Liver (tissue), 9 donors: ENCODE data around the gene SUCNR1. TPM values are rescaled to one million over a fixed set of nuclear protein-coding genes. Genes with fewer than 3 reads are reported as not detected.

Source experiments
- DNase-seq: peaks from one replicate; pipeline ENCODE4 v3.0.0-alpha.2; 2017; ENCODE audit warnings: low spot score
- H3K27ac ChIP-seq, 2 donors: one replicate each; pipeline ENCODE4 v1.7.0; 2013; ENCODE audit warnings: inconsistent platforms in 2 of 2, low read length in 2 of 2, control low read depth in 1 of 2, low read depth in 1 of 2, mild to moderate bottlenecking in 1 of 2
- H3K27me3 ChIP-seq, 4 donors: one replicate each; pipeline versions ENCODE4 v1.6.1 to v1.7.0; 2013; ENCODE audit warnings: low read length in 3 of 4, inconsistent platforms in 1 of 4, mild to moderate bottlenecking in 1 of 4, moderate library complexity in 1 of 4; ENCODE audit not compliant: control insufficient read depth in 4 of 4, insufficient read depth in 4 of 4
- H3K36me3 ChIP-seq, 4 donors: one replicate each; pipeline versions ENCODE4 v1.6.1 to v1.7.0; 2013; ENCODE audit warnings: low read length in 3 of 4, mild to moderate bottlenecking in 3 of 4, low read depth in 1 of 4, moderate library complexity in 1 of 4; ENCODE audit not compliant: control insufficient read depth in 4 of 4, insufficient read depth in 3 of 4
- H3K4me1 ChIP-seq, 4 donors: one replicate each; pipeline versions ENCODE4 v1.6.1 to v1.7.0; 2013; ENCODE audit warnings: low read length in 3 of 4, mild to moderate bottlenecking in 3 of 4, moderate library complexity in 1 of 4; ENCODE audit not compliant: control insufficient read depth in 4 of 4, insufficient read depth in 4 of 4
- H3K4me3 ChIP-seq, 3 donors: one replicate each; pipeline versions ENCODE4 v1.6.1 to v1.7.0; 2013; ENCODE audit warnings: low read length in 3 of 3, control low read depth in 1 of 3, low read depth in 1 of 3, mild to moderate bottlenecking in 1 of 3
- H3K9ac ChIP-seq, 2 donors: one replicate each; pipeline ENCODE4 v1.7.0; 2013; ENCODE audit warnings: low read length in 2 of 2, mild to moderate bottlenecking in 2 of 2, moderate library complexity in 2 of 2, control low read depth in 1 of 2, low read depth in 1 of 2
- H3K9me3 ChIP-seq, 4 donors: one replicate each; pipeline versions ENCODE4 v1.6.1 to v1.7.0; 2013; ENCODE audit warnings: low read length in 3 of 4; ENCODE audit not compliant: control insufficient read depth in 4 of 4
- ATF3 ChIP-seq: IDR thresholded peaks from 2 replicates; pipeline ENCODE4 v1.6.1; 2016; ENCODE audit warnings: antibody characterized with exemption
- EGR1 ChIP-seq, 2 donors: IDR thresholded peaks; 2 replicates each; pipeline ENCODE4 v1.6.1; 2016 to 2018; ENCODE audit warnings: antibody characterized with exemption in 2 of 2, low read depth in 2 of 2
- FOXA1 ChIP-seq: IDR thresholded peaks from 2 replicates; pipeline ENCODE4 v1.6.1; 2016; ENCODE audit warnings: antibody characterized with exemption
- FOXA2 ChIP-seq: IDR thresholded peaks from 2 replicates; pipeline ENCODE4 v1.6.1; 2016; ENCODE audit warnings: antibody characterized with exemption
- GABPA ChIP-seq, 2 donors: IDR thresholded peaks in 1 of 2; conservative IDR thresholded peaks in 1 of 2; 2 replicates each; pipeline ENCODE4 v1.6.1; 2016; ENCODE audit warnings: antibody characterized with exemption in 2 of 2, mild to moderate bottlenecking in 1 of 2, moderate library complexity in 1 of 2
- HNF4A ChIP-seq, 2 donors: conservative IDR thresholded peaks; 2 replicates each; pipeline ENCODE4 v1.6.1; 2016; ENCODE audit warnings: antibody characterized with exemption in 2 of 2, mild to moderate bottlenecking in 2 of 2
- HNF4G ChIP-seq: IDR thresholded peaks from 2 replicates; pipeline ENCODE4 v1.6.1; 2016; ENCODE audit warnings: antibody characterized with exemption
- JUND ChIP-seq, 2 donors: IDR thresholded peaks; 2 replicates each; pipeline ENCODE4 v1.6.1; 2016; ENCODE audit warnings: antibody characterized with exemption in 2 of 2
- MAX ChIP-seq: IDR thresholded peaks from 2 replicates; pipeline ENCODE4 v1.6.1; 2016; ENCODE audit warnings: antibody characterized with exemption
- NR2F2 ChIP-seq: IDR thresholded peaks from 2 replicates; pipeline ENCODE4 v1.6.1; 2016; ENCODE audit warnings: antibody characterized with exemption
- RXRA ChIP-seq, 2 donors: IDR thresholded peaks; 2 replicates each; pipeline ENCODE4 v1.6.1; 2017 to 2018; ENCODE audit warnings: antibody characterized with exemption in 2 of 2, mild to moderate bottlenecking in 1 of 2
- SP1 ChIP-seq: IDR thresholded peaks from 2 replicates; pipeline ENCODE4 v1.6.1; 2018; ENCODE audit warnings: antibody characterized with exemption, mild to moderate bottlenecking
- TAF1 ChIP-seq: conservative IDR thresholded peaks from 2 replicates; pipeline ENCODE4 v1.6.1; 2016; ENCODE audit warnings: antibody characterized with exemption, mild to moderate bottlenecking
- YY1 ChIP-seq: IDR thresholded peaks from 2 replicates; pipeline ENCODE4 v1.6.1; 2016; ENCODE audit warnings: antibody characterized with exemption, mild to moderate bottlenecking
- ZBTB33 ChIP-seq: IDR thresholded peaks from 2 replicates; pipeline ENCODE4 v1.6.1; 2016; ENCODE audit warnings: antibody characterized with exemption
- WGBS: extraction: QIAGEN DNeasy Blood & Tissue Kit; methylation state at CpG from one replicate; pipeline ENCODE4 v1.1.7; 2013; 5-methylcytosine and 5-hydroxymethylcytosine counted together
- polyA plus RNA-seq, 2 donors: library from polyadenylated mRNA; stranded (reverse) in 1 of 2; unstranded in 1 of 2; fragments of 200-250 nt in 1 of 2; fragments of >200 nt in 1 of 2; fragmentation: Nextera tagmentation in 1 of 2; extraction: Ambion mirVana in 1 of 2; gene quantifications; one replicate each; pipeline versions ENCODE4 v1.2.1 to v1.2.3, GENCODE V29; 2013 to 2015
- total RNA-seq, 2 donors: library from RNA; depleted of rRNA; stranded (reverse); fragments of >200 nt; gene quantifications; one replicate each; pipeline ENCODE4 v1.2.3, GENCODE V29; 2014
- donor health status: healthy.
- donor health status: healthy.
- donor health status: healthy.
- donor health status: healthy.
- donor health status: healthy.

Gene SUCNR1
- total and polyA plus RNA-seq, 4 donors: 1.3 to 7.1 (median 3.5) TPM

DNA sequence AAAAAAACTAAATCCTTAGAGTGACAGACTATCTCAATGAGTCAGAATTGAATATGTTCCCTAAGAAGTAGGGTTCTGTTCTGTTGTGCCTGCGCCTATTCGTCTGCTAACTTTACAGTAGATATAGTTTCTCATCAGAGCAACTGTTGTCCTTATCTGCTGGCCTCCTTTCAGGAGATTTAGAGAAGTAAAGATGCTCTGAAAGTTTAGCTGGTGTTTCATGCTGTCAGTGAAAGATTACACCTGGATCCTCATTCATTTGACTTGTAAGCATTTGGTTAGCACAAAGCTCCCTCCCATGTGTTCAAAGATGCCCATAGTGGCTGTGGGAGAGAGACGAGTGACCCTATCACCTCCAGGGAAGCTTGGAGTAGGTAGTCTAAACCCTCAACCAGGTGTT is 35.0 kb downstream of the SUCNR1 start:
- H3K4me1 ChIP-seq: no peaks in the 10 kb centered on the region
- H3K9me3 ChIP-seq: no peaks in the 10 kb centered on the region
- DNase-seq: no peak
- no peaks in the 10 kb centered on the region for H3K36me3 ChIP-seq
- H3K4me3 ChIP-seq: no peak overlapping the region
- H3K9ac ChIP-seq: no peak overlapping the region
- 95% methylated on average over 3 of the region's 3 CpGs for WGBS
- no peak for TF ChIP-seq YY1
- no peak for TF ChIP-seq RXRA (IDR thresholded peaks at IDR 0.05)
- TF ChIP-seq JUND (IDR thresholded peaks at IDR 0.05): no peak
- no peak for TF ChIP-seq ZBTB33
- no peak for TF ChIP-seq FOXA1
- no peak for TF ChIP-seq MAX
- H3K27me3 ChIP-seq: no peaks in the 10 kb centered on the region
- H3K27ac ChIP-seq: no peak overlapping the region

DNA sequence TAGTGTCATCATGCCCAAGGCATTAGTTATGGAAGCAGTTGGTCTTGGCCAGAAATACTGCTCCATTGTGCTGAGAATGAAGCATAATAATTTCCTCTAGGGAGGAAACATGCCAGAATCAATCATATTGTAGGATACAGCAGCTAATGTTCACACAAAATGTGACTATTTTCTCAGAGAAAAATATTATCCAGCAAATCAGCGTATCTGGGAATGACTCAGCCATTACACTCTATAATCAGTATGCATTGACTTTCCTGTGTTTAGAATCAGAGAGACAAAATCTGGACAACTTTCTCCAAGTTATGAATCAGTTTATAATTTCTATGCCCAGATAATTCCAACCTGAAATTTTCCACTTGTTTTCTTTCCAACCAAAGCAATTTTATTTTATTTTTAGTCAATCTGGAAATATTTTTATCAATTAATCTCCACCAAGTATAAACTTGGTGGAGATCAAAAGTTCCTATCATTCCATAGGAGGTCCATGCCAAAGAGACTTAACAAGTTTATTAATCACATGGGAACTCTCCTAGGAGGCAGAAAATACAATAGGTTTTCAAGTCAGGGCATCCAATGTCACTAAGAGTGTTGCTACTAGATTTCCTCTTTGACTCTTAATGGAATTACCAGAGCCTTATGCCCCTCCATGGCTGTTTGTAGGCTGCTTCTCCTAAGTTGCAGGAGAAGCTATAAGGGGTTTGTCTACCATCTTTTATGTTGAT is 36.4 kb downstream of the SUCNR1 start:
- no peak overlapping the region for H3K9ac ChIP-seq
- no peaks in the 10 kb centered on the region for H3K27me3 ChIP-seq
- no peak overlapping the region for H3K27ac ChIP-seq
- TF ChIP-seq NR2F2 (no peak), EGR1 (IDR thresholded peaks at IDR 0.05; ENCODE audit: low read depth in 2 of 2) (no peak), GABPA (IDR thresholded peaks at IDR 0.05 in 1 of 2, conservative IDR thresholded peaks at IDR 0.05 in 1 of 2) (no peak), SP1 (no peak)
- 42% methylated on average over 1 of the region's 1 CpG for WGBS
- DNase-seq: no peak
- H3K4me1 ChIP-seq: no peaks in the 10 kb centered on the region
- H3K4me3 ChIP-seq: no peak overlapping the region
- H3K9me3 ChIP-seq: no peaks in the 10 kb centered on the region
- no peaks in the 10 kb centered on the region for H3K36me3 ChIP-seq

GRCh38 chr3:151911462-151911861 is 38.0 kb downstream of the SUCNR1 start:
- H3K4me1 ChIP-seq: no peaks in the 10 kb centered on the region
- no peak overlapping the region for H3K27ac ChIP-seq
- 88% methylated on average over 1 of the region's 1 CpG for WGBS
- no peak overlapping the region for H3K4me3 ChIP-seq
- H3K36me3 ChIP-seq: no peaks in the 10 kb centered on the region
- H3K9me3 ChIP-seq: no peaks in the 10 kb centered on the region
- no peaks in the 10 kb centered on the region for H3K27me3 ChIP-seq
- no peak for DNase-seq
- H3K9ac ChIP-seq: no peak overlapping the region
- TF ChIP-seq HNF4G: no peak
- no peak for TF ChIP-seq HNF4A (conservative IDR thresholded peaks at IDR 0.05)
- no peak for TF ChIP-seq SP1
- no peak for TF ChIP-seq TAF1
- no peak for TF ChIP-seq GABPA (IDR thresholded peaks at IDR 0.05 in 1 of 2, conservative IDR thresholded peaks at IDR 0.05 in 1 of 2)
- no peak for TF ChIP-seq JUND (IDR thresholded peaks at IDR 0.05)
- no peak for TF ChIP-seq RXRA (IDR thresholded peaks at IDR 0.05)
- no peak for TF ChIP-seq ATF3
- no peak for TF ChIP-seq FOXA1
- no peak for TF ChIP-seq FOXA2
